Stimulated activated effector memory CD8-positive, alpha-beta T cell treated with anti-CD3 and anti-CD28 coated beads, Interleukin-12 subunit alpha, Interleukin-12 subunit beta, amount 100 ng/mL, for 72 hours (primary cell): ENCODE measurements around the gene HTR3B.

Source experiments
- ATAC-seq: fragments of 150-1000 bp; cut with Tn5 transposase; 2 replicates; pipeline ENCODE4 v1.10.0; 2021
- DNase-seq, 2 donors: peaks; one replicate each; pipeline ENCODE4 v3.0.0; 2021 to 2022; ENCODE audit warnings: low spot score in 2 of 2
- H3K27ac Mint-ChIP-seq: one replicate; pipeline ENCODE4 v1.8.0; 2022; ENCODE audit warnings: mild to moderate bottlenecking, mixed read lengths
- H3K36me3 Mint-ChIP-seq: one replicate; pipeline ENCODE4 v1.8.0; 2022; ENCODE audit warnings: mild to moderate bottlenecking, mixed read lengths
- H3K4me1 Mint-ChIP-seq: one replicate; pipeline ENCODE4 v1.8.0; 2022; ENCODE audit warnings: mixed read lengths
- H3K4me3 Mint-ChIP-seq: one replicate; pipeline ENCODE4 v1.8.0; 2022; ENCODE audit warnings: mild to moderate bottlenecking, mixed read lengths
- H3K9me3 Mint-ChIP-seq: one replicate; pipeline ENCODE4 v1.8.0; 2022; ENCODE audit warnings: mixed read lengths

Gene HTR3B, protein sequence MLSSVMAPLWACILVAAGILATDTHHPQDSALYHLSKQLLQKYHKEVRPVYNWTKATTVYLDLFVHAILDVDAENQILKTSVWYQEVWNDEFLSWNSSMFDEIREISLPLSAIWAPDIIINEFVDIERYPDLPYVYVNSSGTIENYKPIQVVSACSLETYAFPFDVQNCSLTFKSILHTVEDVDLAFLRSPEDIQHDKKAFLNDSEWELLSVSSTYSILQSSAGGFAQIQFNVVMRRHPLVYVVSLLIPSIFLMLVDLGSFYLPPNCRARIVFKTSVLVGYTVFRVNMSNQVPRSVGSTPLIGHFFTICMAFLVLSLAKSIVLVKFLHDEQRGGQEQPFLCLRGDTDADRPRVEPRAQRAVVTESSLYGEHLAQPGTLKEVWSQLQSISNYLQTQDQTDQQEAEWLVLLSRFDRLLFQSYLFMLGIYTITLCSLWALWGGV

DNA sequence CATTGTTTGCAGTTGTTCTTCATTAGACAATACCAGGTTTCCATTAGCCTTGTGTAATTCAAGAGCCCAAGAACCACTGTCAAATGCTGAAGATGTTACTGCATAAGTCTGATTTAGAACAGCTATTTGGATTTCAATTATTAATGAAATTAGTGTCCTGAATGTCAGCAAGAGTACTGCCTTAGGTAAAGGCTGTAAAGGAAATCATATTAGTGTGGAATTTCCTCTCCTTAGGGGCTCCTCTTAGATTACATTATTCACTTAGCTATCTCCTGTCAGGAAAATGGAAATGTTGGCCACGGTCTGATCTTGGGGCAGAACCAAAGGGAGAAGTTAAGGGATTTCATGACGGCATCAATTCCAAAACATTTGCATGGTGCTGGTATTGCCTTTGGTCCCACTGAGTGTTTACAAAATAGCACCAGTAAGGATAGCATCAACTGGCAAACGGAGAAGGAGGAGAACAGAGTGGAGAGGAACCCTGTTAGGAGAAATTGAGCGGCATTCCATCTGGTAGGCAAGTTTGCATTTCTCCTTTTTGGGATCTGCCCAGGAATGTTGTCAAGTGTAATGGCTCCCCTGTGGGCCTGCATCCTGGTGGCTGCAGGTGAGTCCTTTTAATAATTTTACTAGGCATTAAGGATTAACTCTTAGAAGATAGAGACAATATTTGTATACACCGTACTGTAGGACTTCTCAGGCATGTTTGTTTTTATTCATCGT is at the start of gene HTR3B:
Gene HTR3B, plus strand, starts transcription at position 418 of the 723 bp plus-strand sequence. Its CDS starts 138 bp downstream, at position 556.
- Mint-ChIP-seq H3K27ac (no peak within 1 kb of the TSS), H3K4me3 (no peak within 1 kb of the TSS), H3K36me3 (no peaks in the 10 kb centered on the region), H3K4me1 (peaks cover 11% of the 10 kb centered on the region), H3K9me3 (no peaks in the 10 kb centered on the region)
- DNase-seq (no peak), ATAC-seq (no peak)

DNA sequence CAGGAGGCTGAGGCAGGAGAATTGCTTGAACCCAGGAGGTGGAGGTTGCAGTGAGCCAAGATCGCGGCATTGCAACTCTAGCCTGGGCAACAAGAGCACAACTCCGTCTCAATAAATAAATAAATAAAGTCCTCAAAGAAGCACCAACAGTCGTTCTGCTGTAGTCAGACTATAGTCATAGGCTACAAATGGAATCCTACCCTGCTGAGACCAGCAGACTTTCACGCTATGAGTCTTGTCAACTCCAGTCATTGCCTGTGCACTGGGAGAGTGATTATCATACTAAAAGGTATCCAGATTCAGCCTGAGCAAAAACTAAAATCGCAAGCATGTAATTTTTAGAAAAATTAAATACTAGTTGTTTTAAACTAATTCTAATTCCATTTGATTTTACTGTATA is 48.8 kb upstream of the HTR3B start:
- Mint-ChIP-seq H3K27ac (no peak overlapping the region), H3K36me3 (peaks cover 32% of the 10 kb centered on the region), H3K9me3 (no peaks in the 10 kb centered on the region), H3K4me3 (no peak overlapping the region), H3K4me1 (peaks cover 18% of the 10 kb centered on the region)
- no peak for DNase-seq
- no peak for ATAC-seq

DNA sequence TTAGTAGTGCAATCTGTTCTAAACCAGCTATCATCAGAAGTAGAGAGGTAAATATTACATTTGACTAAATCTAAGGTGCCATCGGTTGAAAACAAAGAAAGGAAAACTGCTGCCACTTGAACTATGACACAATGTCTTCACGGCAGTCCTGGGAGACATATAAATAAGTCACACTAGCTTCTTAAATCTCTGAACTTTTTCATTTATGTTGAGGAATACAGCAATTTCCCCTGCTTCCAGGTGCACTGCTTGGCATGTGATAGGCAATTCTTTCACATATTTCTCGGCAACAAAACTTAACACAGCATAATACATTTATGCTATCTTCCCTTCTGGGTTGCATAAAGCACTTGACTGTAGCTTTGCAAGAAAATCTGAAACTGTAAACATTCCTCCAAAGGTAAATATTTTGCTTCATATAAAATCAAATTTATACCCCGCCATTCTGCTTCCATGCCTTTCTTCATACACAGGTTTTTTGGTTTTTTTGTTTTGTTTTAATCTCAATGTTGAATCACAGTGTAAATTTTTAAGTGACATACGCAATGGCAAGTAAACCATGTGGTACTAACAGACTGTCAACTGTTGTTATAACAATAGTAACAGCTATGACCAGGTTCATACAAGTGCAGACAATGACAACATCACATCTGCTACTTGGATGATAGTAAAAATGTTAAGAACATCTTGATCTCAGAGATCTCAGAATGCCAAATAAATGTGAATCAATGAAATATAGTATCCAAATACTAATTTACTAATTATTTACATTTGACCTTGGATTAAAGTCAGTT is 47.4 kb upstream of the HTR3B start:
- H3K27ac Mint-ChIP-seq = no peak overlapping the region
- peaks cover 19% of the 10 kb centered on the region for H3K36me3 Mint-ChIP-seq
- peaks cover 29% of the 10 kb centered on the region for H3K4me1 Mint-ChIP-seq

DNA sequence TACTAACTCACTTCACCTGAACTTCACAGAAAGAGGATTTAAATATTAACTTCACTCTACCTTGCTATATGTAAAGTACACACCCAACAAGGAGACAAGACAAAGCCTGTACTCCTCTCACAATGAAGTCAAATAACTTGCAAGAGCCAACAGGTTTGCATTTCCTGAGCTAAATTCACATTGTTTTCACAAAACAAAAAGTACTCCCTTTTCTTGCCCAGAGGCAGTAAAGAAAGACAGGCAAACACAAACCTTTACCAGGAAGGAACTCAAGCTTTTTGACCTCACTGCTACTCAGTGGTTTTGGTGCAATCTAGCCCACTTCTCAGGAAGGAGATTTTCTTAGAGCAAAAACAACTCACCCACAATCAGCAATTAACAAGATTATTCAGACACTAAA is 44.9 kb upstream of the HTR3B start:
- H3K27ac Mint-ChIP-seq = peak overlapping the region; percentile 88
- H3K4me1 Mint-ChIP-seq = peaks cover 37% of the 10 kb centered on the region
- ATAC-seq (peak; percentile 71), DNase-seq (no peak)
- H3K4me3 Mint-ChIP-seq = peak overlapping the region; percentile 40
- no peaks in the 10 kb centered on the region for H3K9me3 Mint-ChIP-seq
- H3K36me3 Mint-ChIP-seq = peaks cover 6% of the 10 kb centered on the region

More for the DNA sequence above, 47.4 kb upstream of the HTR3B start:
- H3K4me3 Mint-ChIP-seq = no peak overlapping the region
- DNase-seq = no peak
- no peak for ATAC-seq
- H3K9me3 Mint-ChIP-seq = no peaks in the 10 kb centered on the region

DNA sequence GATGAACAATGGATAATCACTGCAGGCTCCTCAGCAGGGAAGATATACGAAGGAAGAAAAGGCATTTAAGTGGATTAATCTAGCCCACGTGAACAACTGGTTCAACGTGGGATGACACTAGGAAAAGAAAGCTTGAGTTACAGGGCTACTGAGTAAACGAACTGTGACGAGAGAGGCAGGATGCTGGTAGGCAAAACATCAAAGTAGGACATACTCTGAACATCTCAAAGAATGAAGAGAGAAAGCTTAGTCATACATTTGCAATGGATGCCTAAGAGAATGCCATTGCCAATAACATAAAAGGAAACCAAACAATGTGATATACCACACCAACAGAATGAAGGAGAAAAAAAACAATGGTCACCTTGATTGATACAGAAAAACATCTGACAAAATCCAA is 42.2 kb upstream of the HTR3B start:
- no peaks in the 10 kb centered on the region for H3K9me3 Mint-ChIP-seq
- ATAC-seq = peak; percentile 94

DNA sequence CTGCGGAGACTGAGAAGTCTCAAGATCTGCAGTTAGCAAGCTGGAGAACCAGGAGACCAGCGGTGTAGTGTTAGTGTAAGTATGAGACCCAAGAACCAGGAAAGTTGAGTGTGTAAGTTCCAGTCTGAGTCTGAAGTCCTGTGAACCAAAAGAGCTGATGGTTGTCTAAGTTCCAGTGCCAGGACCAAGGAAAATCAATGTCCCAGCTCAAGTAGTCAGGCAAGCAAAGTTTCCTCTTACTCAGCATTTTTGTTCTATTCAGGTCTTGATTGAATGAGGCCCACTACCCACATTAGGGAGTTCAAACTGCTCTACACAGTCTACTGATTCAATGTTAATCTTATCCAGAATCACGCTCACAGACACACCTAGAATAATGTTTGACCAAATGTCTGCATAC is 40.2 kb upstream of the HTR3B start:
- Mint-ChIP-seq H3K9me3 (no peaks in the 10 kb centered on the region), H3K4me1 (peaks cover 48% of the 10 kb centered on the region), H3K4me3 (no peak overlapping the region), H3K36me3 (peaks cover 29% of the 10 kb centered on the region), H3K27ac (peak overlapping the region; percentile 46)
- ATAC-seq = no peak
- no peak for DNase-seq

More for the DNA sequence above, 42.2 kb upstream of the HTR3B start:
- no peak for DNase-seq
- peaks cover 18% of the 10 kb centered on the region for H3K36me3 Mint-ChIP-seq
- peak overlapping the region; percentile 83 for H3K27ac Mint-ChIP-seq
- H3K4me1 Mint-ChIP-seq = peaks cover 39% of the 10 kb centered on the region
- H3K4me3 Mint-ChIP-seq = peak overlapping the region; percentile 35

DNA sequence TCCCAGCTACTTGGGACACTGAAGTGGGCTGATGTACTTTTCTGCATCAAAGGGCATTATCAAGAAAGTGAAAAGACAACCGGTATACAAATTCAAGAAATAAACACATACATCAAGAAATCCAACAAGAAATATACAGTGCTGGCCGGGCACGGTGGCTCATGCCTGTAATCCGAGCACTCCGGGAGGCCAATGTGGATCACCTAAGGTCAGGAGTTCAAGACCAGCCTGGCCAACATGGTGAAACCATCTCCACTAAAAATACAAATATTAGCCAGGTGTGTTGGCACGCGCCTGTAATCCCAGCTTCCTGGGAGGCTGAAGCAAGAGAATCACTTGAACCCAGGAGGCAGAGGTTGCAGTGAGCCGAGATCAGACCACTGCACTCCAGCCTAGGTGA is 38.7 kb upstream of the HTR3B start:
- Mint-ChIP-seq H3K27ac (peak overlapping the region; percentile 68), H3K36me3 (peaks cover 36% of the 10 kb centered on the region), H3K9me3 (no peaks in the 10 kb centered on the region), H3K4me1 (peaks cover 49% of the 10 kb centered on the region), H3K4me3 (no peak overlapping the region)
- no peak for DNase-seq
- no peak for ATAC-seq

DNA sequence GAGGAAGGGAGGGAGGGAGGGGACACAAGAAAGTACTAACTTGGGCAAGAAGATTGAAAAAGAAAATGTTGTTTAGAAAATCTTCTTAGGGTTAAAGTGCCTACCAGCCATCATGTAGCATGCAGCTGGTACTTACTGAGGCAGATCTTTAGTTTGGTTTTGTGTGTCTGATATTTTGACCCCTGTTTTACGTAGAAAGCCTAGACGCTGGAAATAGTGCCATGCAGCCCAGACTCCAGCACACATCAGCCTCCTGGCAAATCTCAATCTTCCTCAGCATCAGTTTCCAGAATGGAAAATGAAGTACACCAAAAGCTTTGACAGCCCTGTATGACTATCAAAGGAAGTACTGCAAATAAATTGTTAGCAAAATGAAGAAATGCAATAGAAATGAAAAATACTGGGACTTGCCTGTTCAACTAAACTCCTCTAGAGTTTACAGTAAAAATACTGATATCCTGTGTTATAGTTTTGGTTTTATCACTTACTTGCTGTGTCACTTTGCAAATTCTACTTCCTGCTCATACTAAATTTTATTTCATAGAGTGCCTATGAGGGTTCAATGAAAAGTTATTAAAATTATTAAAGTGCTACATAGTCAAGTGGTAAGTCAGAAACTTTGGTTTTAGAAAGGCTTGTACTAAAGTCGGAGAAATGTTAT is 36.6 kb upstream of the HTR3B start:
- H3K4me1 Mint-ChIP-seq = peaks cover 50% of the 10 kb centered on the region
- H3K9me3 Mint-ChIP-seq = no peaks in the 10 kb centered on the region
- DNase-seq (no peak), ATAC-seq (peak; percentile 21)
- H3K36me3 Mint-ChIP-seq = peaks cover 49% of the 10 kb centered on the region
- H3K27ac Mint-ChIP-seq = peak overlapping the region; percentile 72
- peak overlapping the region; percentile 32 for H3K4me3 Mint-ChIP-seq

DNA sequence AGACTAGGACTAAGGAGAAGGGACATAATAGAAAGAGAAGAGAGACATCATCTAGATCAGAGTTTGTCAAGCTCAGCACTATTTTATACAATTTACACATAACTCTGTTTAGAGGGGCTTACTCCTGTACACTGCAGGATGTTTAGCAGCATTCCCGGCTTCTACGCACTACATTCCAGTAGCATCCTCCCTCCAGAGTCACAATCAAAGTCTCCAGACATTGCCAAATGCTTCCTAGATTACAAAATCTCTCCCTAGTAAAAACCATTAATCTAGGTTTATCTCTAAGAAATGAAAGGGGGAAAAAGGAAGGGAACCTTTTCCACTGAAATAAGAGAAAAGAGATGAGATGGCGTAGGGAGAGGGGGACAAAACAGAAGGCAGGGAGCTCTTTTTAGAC is 33.3 kb upstream of the HTR3B start:
- peak overlapping the region; percentile 53 for H3K27ac Mint-ChIP-seq
- peak overlapping the region; percentile 10 for H3K4me3 Mint-ChIP-seq
- peaks cover 71% of the 10 kb centered on the region for H3K4me1 Mint-ChIP-seq

DNA sequence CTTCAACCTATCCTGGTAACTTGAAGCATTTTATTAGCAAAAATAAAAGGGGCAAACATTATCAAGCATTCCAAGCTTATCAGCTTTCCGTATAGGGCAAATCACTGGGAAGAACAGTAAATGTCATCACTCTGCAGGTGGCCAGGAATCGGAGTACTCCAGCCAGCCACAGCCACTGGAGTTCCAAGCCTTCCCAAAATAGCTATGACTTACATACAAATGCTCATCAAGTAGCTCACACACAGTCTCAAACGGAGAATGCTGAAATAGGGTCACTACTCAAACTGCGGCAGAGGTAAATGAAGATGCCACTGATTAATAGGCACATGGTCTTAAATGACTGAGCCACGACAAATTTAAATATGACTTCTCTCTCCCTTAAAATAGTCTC is 31.4 kb upstream of the HTR3B start:
- peaks cover 59% of the 10 kb centered on the region for H3K36me3 Mint-ChIP-seq
- DNase-seq (no peak), ATAC-seq (no peak)
- peak overlapping the region; percentile 86 for H3K4me3 Mint-ChIP-seq
- H3K4me1 Mint-ChIP-seq = peaks cover 72% of the 10 kb centered on the region
- H3K9me3 Mint-ChIP-seq = no peaks in the 10 kb centered on the region
- H3K27ac Mint-ChIP-seq = peak overlapping the region; percentile 75

More for the DNA sequence above, 33.3 kb upstream of the HTR3B start:
- peaks cover 72% of the 10 kb centered on the region for H3K36me3 Mint-ChIP-seq
- no peak for ATAC-seq
- DNase-seq = no peak
- no peaks in the 10 kb centered on the region for H3K9me3 Mint-ChIP-seq

DNA sequence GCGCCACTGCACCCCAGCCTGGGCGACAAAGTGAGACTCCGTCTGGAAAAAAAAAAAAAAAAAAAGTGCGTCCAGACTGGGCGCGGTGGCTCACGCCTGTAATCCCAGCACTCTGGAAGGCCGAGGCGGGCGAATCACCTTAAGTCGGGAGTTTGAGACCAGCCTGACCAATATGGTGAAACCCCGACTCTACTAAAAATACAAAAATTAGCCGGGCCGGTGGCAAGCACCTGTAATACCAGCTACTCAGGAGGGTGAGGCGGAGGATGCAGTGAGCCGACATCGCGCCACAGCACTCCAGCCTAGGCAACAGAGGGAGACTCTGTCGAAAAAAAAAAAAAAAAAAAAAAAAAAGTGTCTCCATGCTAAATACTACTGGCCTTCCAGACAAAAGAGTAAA is 30.5 kb upstream of the HTR3B start:
- DNase-seq = no peak
- H3K4me3 Mint-ChIP-seq = peak overlapping the region; percentile 86
- peaks cover 65% of the 10 kb centered on the region for H3K4me1 Mint-ChIP-seq

DNA sequence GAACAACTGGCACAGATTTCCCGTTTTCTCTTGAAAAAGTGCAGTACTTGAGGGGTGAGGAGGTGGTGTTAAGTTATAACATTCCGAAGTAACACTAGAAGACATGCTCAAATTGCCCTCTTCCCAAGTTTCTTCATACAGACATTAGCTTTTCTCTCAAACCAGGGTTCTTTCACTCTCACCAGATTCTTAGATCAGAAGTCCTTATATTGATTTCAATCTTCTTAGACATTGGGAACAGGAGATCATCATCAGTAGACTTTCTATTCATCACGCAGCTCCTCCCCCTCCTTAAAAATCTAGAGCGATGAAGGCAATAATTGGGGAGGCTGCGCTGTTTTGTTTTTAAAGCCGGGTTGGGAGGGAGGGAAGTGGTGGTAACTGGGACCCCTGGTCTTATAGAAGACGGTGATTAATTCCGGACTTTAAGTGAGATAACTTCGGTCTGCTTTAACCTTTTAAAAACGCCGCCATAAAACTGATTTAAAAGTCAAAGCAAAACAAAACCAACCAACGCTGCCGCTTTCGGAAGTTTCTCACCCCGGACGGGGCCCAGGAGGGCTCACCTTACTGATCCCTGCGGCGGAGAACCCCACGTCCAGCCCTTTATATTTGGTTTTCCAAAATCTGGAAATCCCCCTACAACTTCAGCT is 29.9 kb upstream of the HTR3B start:
- DNase-seq (no peak), ATAC-seq (peak; percentile 63)
- peak overlapping the region; percentile 86 for H3K4me3 Mint-ChIP-seq
- peak overlapping the region; percentile 73 for H3K27ac Mint-ChIP-seq
- H3K36me3 Mint-ChIP-seq = peaks cover 52% of the 10 kb centered on the region
- no peaks in the 10 kb centered on the region for H3K9me3 Mint-ChIP-seq
- peaks cover 61% of the 10 kb centered on the region for H3K4me1 Mint-ChIP-seq

More for the DNA sequence above, 30.5 kb upstream of the HTR3B start:
- H3K36me3 Mint-ChIP-seq = peaks cover 53% of the 10 kb centered on the region
- H3K27ac Mint-ChIP-seq = peak overlapping the region; percentile 73
- no peak for ATAC-seq
- no peaks in the 10 kb centered on the region for H3K9me3 Mint-ChIP-seq

DNA sequence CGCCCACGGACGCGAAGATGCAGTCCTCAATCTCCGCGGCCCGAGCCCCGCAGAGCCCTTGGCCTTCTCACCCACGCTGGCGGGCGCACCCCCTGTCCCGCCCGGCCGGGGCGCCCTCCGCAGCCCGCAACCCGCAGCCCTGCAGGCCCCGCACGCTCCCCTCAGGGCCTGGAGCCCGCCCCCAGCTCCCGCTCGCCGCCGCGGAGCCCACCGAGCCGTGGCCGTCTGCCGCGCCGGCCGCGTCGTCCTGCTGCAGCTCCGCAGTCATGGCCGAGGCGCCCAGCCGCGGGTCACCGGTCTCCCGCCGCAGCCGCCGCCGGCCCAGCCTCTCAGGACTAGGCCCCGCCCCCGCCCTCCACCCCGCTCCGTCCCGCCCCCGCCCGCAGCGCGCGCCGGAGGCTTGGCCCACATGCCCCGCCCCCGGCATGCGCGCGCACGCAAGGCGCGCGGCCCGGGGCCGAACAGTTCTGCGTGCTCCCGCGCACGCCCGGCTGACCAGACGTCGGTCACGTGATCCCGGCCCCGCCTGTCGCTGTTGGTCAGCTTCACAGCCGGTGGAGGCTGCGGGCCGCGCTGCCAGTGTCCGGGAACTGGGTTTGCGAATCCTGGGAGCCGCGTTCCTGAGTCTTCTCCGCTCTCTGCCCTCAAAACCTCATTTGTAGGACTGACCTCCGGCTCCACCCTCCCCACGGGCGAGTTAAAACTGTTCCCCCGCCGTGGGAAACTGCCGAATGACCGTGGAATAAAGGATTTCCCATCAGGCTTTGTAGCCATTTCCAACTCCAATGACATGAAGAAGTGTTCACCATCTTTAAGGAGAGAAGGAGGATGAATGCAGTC is 29.1 kb upstream of the HTR3B start, which contains the start of gene USP28:
Gene USP28, minus strand, starts transcription at position 339 of the 840 bp plus-strand sequence. Its CDS starts 71 bp downstream, at position 268.
- peak within 1 kb of the TSS; percentile 94 for H3K27ac Mint-ChIP-seq
- peaks cover 56% of the 10 kb centered on the region for H3K4me1 Mint-ChIP-seq
- DNase-seq = peak; percentile 88 to 94
- peak within 1 kb of the TSS; percentile 86 for H3K4me3 Mint-ChIP-seq
- H3K36me3 Mint-ChIP-seq = peaks cover 47% of the 10 kb centered on the region
- ATAC-seq = peak; percentile 87
- no peaks in the 10 kb centered on the region for H3K9me3 Mint-ChIP-seq
